GM18909 (cell line): ENCODE data around the gene KMO.

Experiments used
- ATAC-seq: cut with Tn5 transposase; IDR thresholded peaks from one replicate; pipeline ENCODE4 v1.9.1; 2021; ENCODE audit warnings: mild to moderate bottlenecking; ENCODE audit not compliant: unreplicated experiment, poor library complexity

KMO gene

GRCh38 chr1:241532162-241532531, at the start of gene KMO:
Gene KMO, plus strand, starts transcription at chr1:241532378. Its CDS starts 67 bp downstream, at chr1:241532445.
- ATAC-seq, result peak; percentile 39

GRCh38 chr1:241482761-241483250, 49.4 kb upstream of the KMO start:
- no peak for ATAC-seq

- ATAC-seq, result peak; percentile 78
These were observed 47.0 kb upstream of the KMO start for GRCh38 chr1:241485145-241485544.

- peak; percentile 65 for ATAC-seq
These were observed 46.6 kb upstream of the KMO start for GRCh38 chr1:241485554-241485992.

GRCh38 chr1:241488739-241489138, 43.4 kb upstream of the KMO start:
- ATAC-seq, result no peak

GRCh38 chr1:241495741-241496140, 36.4 kb upstream of the KMO start:
- ATAC-seq, result no peak

GRCh38 chr1:241499910-241500309, 32.3 kb upstream of the KMO start:
- no peak for ATAC-seq

GRCh38 chr1:241503444-241503843, 28.7 kb upstream of the KMO start:
- ATAC-seq, result no peak

- no peak for ATAC-seq
These were observed 24.9 kb upstream of the KMO start for GRCh38 chr1:241507189-241507863.

GRCh38 chr1:241513378-241513777, 18.8 kb upstream of the KMO start:
- ATAC-seq, result no peak

GRCh38 chr1:241518476-241519307, 13.5 kb upstream of the KMO start:
- peak; percentile 39 for ATAC-seq

GRCh38 chr1:241519308-241520079, 12.7 kb upstream of the KMO start, which contains the start of gene FH:
Gene FH, minus strand, starts transcription at chr1:241519755. Its CDS starts 33 bp downstream, at chr1:241519722.
- peak; percentile 98 for ATAC-seq

- ATAC-seq, result no peak
These were observed 12.1 kb upstream of the KMO start for GRCh38 chr1:241520080-241520465.

- no peak for ATAC-seq
These were observed 10.5 kb upstream of the KMO start for GRCh38 chr1:241521718-241522117.

GRCh38 chr1:241525026-241525425, 7.2 kb upstream of the KMO start:
- ATAC-seq, result no peak

- ATAC-seq, result no peak
These were observed 5.0 kb upstream of the KMO start for GRCh38 chr1:241527146-241527545.

GRCh38 chr1:241531195-241532161, 700 bp upstream of the KMO start:
- ATAC-seq, result peak; percentile 72

GRCh38 chr1:241532864-241533263, 686 bp downstream of the KMO start:
- peak; percentile 71 for ATAC-seq

GRCh38 chr1:241533326-241534115, 1.3 kb downstream of the KMO start:
- peak; percentile 39 for ATAC-seq
